ENCODE data around the gene SMTN. TPM values are rescaled to one million over a fixed set of nuclear protein-coding genes. Genes with fewer than 3 reads are reported as not detected.

The SMTN gene
- total and polyA plus RNA-seq, 9 donors = 23.1 to 238 (median 61.2) TPM

DNA sequence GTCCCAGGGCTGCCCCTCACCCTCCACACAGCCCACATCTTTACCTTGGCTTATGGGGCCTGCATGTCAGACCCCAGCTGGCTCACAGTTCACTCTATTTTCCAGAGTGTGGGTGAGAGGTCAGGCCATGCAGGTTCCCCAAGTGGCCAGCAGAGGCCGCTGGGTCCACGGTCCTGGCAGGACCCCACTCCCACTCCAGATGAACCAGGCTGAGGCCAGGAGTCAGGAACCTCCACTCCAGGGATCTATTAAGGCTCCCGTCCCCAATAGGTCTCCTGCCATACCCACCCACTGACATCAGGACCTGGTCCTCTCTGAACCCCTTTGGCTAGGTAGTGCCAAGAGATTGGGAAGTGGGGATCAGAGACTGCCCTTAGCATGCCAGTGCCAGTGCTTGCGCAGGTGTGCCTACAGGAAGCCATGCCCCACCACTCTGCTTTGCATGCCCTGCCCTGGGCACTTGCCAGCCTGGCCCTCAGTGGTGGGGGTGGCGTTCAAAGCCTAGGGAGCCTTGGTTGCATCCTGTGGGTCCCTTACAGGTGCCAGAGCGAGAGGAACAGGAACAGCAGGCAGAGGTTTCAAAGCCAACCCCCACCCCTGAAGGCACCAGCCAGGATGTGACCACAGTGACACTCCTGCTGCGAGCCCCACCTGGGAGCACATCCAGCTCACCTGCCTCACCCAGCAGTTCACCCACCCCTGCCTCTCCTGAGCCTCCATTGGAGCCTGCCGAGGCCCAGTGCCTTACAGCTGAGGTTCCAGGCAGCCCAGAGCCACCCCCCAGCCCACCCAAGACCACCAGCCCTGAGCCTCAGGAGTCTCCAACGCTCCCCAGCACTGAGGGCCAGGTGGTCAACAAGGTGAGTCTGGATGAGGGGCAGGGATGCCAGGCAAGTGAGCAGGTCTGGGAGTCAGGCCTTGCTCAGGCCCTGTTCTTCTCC lies 8.3 kb downstream of the SMTN start:
- peak in 4 of 5 donors; percentile 60 to 71 (median 68) for DNase-seq
- WGBS, 3 donors = 62 to 83% (median 71%) methylated on average over 7 to 9 of the region's 9 CpGs
- intact Hi-C loops (cut with DNase I) = loop anchor here (5.0 to 10.0 kb wide), 5 partner anchors 55 to 445 kb away; partner anchors contain the start of genes MORC2 (in 2 of the 4), TUG1 (in 2 of the 4) and PLA2G3 (in 1 of the 4)
- Histone ChIP-seq H3K27me3 (no peaks in the 10 kb centered on the region), H3K36me3 (no peaks in the 10 kb centered on the region), H3K4me1 (ENCODE audit: insufficient read depth) (peaks cover 7% of the 10 kb centered on the region), H3K27ac (peak overlapping the region in 1 of 2 donors; percentile 15), H3K9me3 (no peaks in the 10 kb centered on the region), H3K4me3 (no peak overlapping the region)
- TF ChIP-seq, protein P1, sequence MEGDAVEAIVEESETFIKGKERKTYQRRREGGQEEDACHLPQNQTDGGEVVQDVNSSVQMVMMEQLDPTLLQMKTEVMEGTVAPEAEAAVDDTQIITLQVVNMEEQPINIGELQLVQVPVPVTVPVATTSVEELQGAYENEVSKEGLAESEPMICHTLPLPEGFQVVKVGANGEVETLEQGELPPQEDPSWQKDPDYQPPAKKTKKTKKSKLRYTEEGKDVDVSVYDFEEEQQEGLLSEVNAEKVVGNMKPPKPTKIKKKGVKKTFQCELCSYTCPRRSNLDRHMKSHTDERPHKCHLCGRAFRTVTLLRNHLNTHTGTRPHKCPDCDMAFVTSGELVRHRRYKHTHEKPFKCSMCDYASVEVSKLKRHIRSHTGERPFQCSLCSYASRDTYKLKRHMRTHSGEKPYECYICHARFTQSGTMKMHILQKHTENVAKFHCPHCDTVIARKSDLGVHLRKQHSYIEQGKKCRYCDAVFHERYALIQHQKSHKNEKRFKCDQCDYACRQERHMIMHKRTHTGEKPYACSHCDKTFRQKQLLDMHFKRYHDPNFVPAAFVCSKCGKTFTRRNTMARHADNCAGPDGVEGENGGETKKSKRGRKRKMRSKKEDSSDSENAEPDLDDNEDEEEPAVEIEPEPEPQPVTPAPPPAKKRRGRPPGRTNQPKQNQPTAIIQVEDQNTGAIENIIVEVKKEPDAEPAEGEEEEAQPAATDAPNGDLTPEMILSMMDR (IDR thresholded peaks at IDR 0.05) = peak; percentile 64 to 68 (median 65)
- no peak for TF ChIP-seq EP300 (IDR thresholded peaks at IDR 0.05)
- peak; percentile 8 for TF ChIP-seq POLR2A (IDR thresholded peaks at IDR 0.05)

DNA sequence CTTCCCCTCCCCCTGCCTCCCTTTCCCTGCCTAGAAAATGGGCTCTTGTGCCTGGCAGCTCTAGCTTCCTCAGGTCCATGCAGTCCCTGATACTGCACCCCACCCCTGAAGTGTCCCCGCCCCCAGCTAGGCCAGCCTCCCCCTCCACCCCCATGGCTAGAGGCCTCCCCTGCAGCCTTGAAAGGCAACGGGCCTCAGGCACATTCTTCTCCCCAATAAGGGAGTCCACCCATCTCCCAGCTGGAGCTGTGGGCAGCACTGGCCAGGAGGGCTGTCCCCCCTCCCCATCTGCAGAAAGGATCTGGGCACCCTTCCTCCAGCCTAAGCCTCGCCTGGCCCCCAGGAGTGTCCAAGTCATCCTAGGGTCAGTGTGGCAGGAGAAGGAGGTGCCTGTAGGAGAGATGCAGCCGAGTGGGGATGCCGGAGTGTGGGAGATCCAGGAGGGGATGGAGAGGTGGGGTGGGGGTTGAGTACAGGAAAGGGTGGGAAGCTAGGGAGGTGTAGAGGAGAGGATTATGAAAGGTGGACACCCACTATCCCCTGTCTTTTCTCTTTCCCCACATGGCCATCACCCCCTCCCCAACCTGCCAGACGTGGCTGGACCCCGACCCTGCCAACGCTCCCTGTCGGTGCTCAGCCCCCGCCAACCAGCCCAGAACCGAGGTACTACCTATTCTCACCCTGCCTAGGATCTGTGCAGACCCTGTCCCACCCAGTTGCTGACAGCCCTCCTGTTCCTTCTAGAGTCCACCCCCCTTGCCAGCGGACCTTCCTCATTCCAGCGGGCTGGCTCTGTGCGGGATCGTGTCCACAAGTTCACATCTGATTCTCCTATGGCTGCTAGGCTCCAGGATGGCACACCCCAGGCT lies 9.3 kb downstream of the SMTN start:
- Histone ChIP-seq H3K9me3 (no peaks in the 10 kb centered on the region), H3K4me3 (no peak overlapping the region), H3K27me3 (no peaks in the 10 kb centered on the region), H3K4me1 (ENCODE audit: insufficient read depth) (peaks cover 7% of the 10 kb centered on the region), H3K27ac (peak overlapping the region; percentile 6 to 15), H3K36me3 (no peaks in the 10 kb centered on the region)
- WGBS, 3 donors = 54 to 63% (median 61%) methylated on average over 15 of the region's 15 CpGs
- intact Hi-C loops (cut with DNase I) = loop anchor here in 1 of 4 donors (10.0 kb wide), 1 partner anchor 54 kb away; the partner anchor contains the start of gene PLA2G3
- no peak for TF ChIP-seq EP300 (IDR thresholded peaks at IDR 0.05)
- TF ChIP-seq, protein P1 (IDR thresholded peaks at IDR 0.05) = no peak
- DNase-seq = peak in 2 of 5 donors; percentile 31 to 38

DNA sequence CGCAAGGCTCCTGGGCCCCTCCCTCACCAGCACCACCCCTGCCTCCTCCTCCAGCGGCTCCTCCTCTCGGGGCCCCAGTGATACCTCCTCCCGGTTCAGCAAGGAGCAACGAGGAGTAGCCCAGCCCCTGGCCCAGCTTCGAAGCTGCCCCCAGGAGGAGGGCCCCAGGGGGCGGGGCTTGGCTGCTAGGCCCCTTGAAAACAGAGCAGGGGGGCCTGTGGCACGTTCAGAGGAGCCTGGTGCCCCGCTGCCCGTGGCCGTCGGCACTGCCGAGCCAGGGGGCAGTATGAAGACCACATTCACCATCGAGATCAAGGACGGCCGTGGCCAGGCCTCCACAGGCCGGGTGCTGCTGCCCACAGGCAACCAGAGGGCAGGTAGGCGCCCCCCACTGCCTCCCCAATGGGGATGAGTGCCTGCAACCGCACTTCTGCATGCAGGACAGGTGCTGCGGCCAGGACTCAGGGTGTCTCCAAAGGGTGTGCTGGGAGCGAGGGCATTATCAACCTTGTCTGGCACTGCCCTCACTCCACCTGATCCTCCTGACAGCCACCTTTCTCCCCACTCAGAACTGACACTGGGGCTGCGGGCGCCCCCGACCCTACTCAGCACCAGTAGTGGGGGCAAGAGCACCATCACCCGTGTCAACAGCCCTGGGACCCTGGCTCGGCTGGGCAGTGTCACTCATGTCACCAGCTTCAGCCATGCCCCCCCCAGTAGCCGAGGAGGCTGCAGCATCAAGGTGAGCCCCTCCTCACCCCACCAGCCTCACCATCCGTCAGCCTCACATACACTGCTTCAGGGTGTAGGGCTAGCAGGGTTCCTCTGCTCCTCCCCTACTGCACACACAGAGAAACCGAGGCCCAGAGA lies 10.2 kb downstream of the SMTN start:
- no peaks in the 10 kb centered on the region for H3K36me3 ChIP-seq
- H3K4me3 ChIP-seq = peak overlapping the region; percentile 26
- H3K9me3 ChIP-seq = no peaks in the 10 kb centered on the region
- intact Hi-C loops (cut with DNase I) = loop anchor here in 1 of 4 donors (10.0 kb wide), 1 partner anchor 53 kb away; the partner anchor contains the start of gene PLA2G3
- peak overlapping the region in 1 of 2 donors; percentile 6 for H3K27ac ChIP-seq
- WGBS, 3 donors = 64 to 70% (median 66%) methylated on average over 23 to 29 of the region's 29 CpGs
- H3K4me1 ChIP-seq (ENCODE audit: insufficient read depth) = peaks cover 7% of the 10 kb centered on the region
- TF ChIP-seq, protein P1 (IDR thresholded peaks at IDR 0.05) = no peak
- TF ChIP-seq EP300 (IDR thresholded peaks at IDR 0.05) = no peak
- peak in 3 of 5 donors; percentile 32 to 46 (median 43) for DNase-seq
- H3K27me3 ChIP-seq = no peaks in the 10 kb centered on the region
